Adrenal gland (tissue), 5 donors: ENCODE measurements around the gene ZSWIM5.

Source experiments
- POLR2A ChIP-seq, 2 donors: fragments of 450-650 bp; IDR thresholded peaks; one replicate each; pipeline ENCODE4 v1.6.1; 2017; ENCODE audit warnings: antibody characterized with exemption in 2 of 2, mild to moderate bottlenecking in 2 of 2, moderate library complexity in 1 of 2
- TF ChIP-seq, protein P1 (sequence below), 6 experiments: fragments of 450-650 bp in 4 of 6; fragments of 200-600 bp in 2 of 6; sonication (generic) in 1 of 6; IDR thresholded peaks; 1 replicate in 5 of 6; 2 replicates in 1 of 6; pipeline versions ENCODE4 v1.5.1 to v1.8.0; 2016 to 2021; ENCODE audit warnings: antibody characterized with exemption in 6 of 6, mild to moderate bottlenecking in 2 of 6, moderate library complexity in 1 of 6
- donor health status: DM: no; HTN: no; CAD: no.

DNA sequence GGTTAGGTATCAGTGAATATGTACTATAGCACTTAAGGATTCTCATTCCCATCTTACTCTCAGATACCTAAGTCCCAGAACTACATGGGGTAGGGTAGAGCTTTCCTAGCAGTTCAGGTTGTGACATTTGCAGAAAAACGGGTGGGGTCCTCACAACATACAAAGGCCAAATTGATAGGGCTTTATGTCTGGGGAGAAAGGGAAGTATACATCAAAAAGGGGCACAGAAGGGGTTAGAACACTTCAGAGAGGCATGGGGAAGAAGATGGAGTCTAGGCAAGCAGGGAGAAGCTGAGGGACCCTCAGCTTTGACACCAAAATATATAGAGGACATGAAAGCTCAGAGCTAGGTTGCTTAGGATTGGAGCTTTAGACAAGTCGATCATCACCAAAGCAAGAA, 190.7 kb downstream of the ZSWIM5 start:
- no peak for TF ChIP-seq POLR2A (IDR thresholded peaks at IDR 0.05)
- TF ChIP-seq, protein P1, sequence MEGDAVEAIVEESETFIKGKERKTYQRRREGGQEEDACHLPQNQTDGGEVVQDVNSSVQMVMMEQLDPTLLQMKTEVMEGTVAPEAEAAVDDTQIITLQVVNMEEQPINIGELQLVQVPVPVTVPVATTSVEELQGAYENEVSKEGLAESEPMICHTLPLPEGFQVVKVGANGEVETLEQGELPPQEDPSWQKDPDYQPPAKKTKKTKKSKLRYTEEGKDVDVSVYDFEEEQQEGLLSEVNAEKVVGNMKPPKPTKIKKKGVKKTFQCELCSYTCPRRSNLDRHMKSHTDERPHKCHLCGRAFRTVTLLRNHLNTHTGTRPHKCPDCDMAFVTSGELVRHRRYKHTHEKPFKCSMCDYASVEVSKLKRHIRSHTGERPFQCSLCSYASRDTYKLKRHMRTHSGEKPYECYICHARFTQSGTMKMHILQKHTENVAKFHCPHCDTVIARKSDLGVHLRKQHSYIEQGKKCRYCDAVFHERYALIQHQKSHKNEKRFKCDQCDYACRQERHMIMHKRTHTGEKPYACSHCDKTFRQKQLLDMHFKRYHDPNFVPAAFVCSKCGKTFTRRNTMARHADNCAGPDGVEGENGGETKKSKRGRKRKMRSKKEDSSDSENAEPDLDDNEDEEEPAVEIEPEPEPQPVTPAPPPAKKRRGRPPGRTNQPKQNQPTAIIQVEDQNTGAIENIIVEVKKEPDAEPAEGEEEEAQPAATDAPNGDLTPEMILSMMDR (IDR thresholded peaks at IDR 0.05) = no peak
